GM23338 (cell line): Measurements from ENCODE around the gene NLRP9. TPM values are rescaled to one million over a fixed set of nuclear protein-coding genes. Genes with fewer than 3 reads are reported as not detected.
A peak's percentile ranks its signal among the peaks of the same experiment; 100 is the strongest.

ENCODE experiments used
- ATAC-seq: fragments of 200-7000 bp; cut with Tn5 transposase; 3 replicates; pipeline ENCODE4 v1.9.1; 2020
- DNase-seq: peaks from one replicate; pipeline ENCODE4 v3.0.0-alpha.2; 2015; ENCODE audit warnings: low spot score
- H2AFZ ChIP-seq: fragments of 200-600 bp; sonication (generic); 2 replicates; pipeline ENCODE4 v1.8.0; 2016; ENCODE audit warnings: antibody characterized with exemption, mild to moderate bottlenecking, moderate library complexity
- H3F3A ChIP-seq: fragments of 200-600 bp; sonication (generic); replicated peaks from 2 replicates; pipeline ENCODE4 v1.8.0; 2017; ENCODE audit warnings: antibody characterized with exemption, mixed run types, low read depth
- H3K27ac ChIP-seq: fragments of 200-600 bp; sonication (generic); 2 replicates; pipeline ENCODE4 v1.6.1; 2016; ENCODE audit warnings: low read depth
- H3K27me3 ChIP-seq: fragments of 200-600 bp; sonication (generic); 2 replicates; pipeline ENCODE4 v1.8.0; 2016; ENCODE audit warnings: mild to moderate bottlenecking, mixed run types, moderate library complexity; ENCODE audit not compliant: insufficient read depth
- H3K36me3 ChIP-seq: fragments of 200-600 bp; sonication (generic); 2 replicates; pipeline ENCODE4 v1.8.0; 2016; ENCODE audit warnings: mild to moderate bottlenecking; ENCODE audit not compliant: insufficient read depth
- H3K4me1 ChIP-seq: fragments of 200-600 bp; sonication (generic); 2 replicates; pipeline ENCODE4 v1.8.0; 2016; ENCODE audit warnings: mild to moderate bottlenecking, moderate library complexity; ENCODE audit not compliant: insufficient read depth
- H3K4me2 ChIP-seq: fragments of 200-600 bp; sonication (generic); 2 replicates; pipeline ENCODE4 v1.7.1; 2017; ENCODE audit warnings: mixed run types
- H3K4me3 ChIP-seq: fragments of 200-600 bp; sonication (generic); 2 replicates; pipeline ENCODE4 v1.6.1; 2016; ENCODE audit warnings: mixed run types
- H3K79me2 ChIP-seq: fragments of 200-600 bp; sonication (generic); replicated peaks from 2 replicates; pipeline ENCODE4 v1.8.0; 2017; ENCODE audit warnings: mild to moderate bottlenecking; ENCODE audit not compliant: insufficient read depth
- H3K9me2 ChIP-seq: fragments of 200-600 bp; sonication (generic); 2 replicates; pipeline ENCODE4 v1.8.0; 2017; ENCODE audit not compliant: insufficient read depth
- H4K20me1 ChIP-seq: fragments of 200-600 bp; sonication (generic); replicated peaks from 2 replicates; pipeline ENCODE4 v1.8.0; 2017; ENCODE audit warnings: mild to moderate bottlenecking; ENCODE audit not compliant: insufficient read depth
- H3K27ac Mint-ChIP-seq: 2 replicates; pipeline ENCODE4 v1.8.0; 2020; ENCODE audit warnings: inconsistent platforms, mild to moderate bottlenecking, moderate library complexity, mixed read lengths
- H3K27me3 Mint-ChIP-seq: 3 replicates; pipeline ENCODE4 v1.8.0; 2022; ENCODE audit warnings: low read depth, mild to moderate bottlenecking, moderate library complexity, mixed read lengths, inconsistent platforms; ENCODE audit not compliant: insufficient read depth, poor library complexity
- H3K36me3 Mint-ChIP-seq: 3 replicates; pipeline ENCODE4 v1.8.0; 2021; ENCODE audit warnings: low read depth, mild to moderate bottlenecking, inconsistent platforms, moderate library complexity, mixed read lengths
- H3K4me1 Mint-ChIP-seq: 3 replicates; pipeline ENCODE4 v1.8.0; 2020; ENCODE audit warnings: mild to moderate bottlenecking, inconsistent platforms, mixed read lengths
- H3K4me3 Mint-ChIP-seq: 3 replicates; pipeline ENCODE4 v1.8.0; 2021; ENCODE audit warnings: moderate library complexity, mild to moderate bottlenecking, inconsistent platforms, mixed read lengths
- H3K9me3 Mint-ChIP-seq: 3 replicates; pipeline ENCODE4 v1.8.0; 2020; ENCODE audit warnings: moderate library complexity, mild to moderate bottlenecking, inconsistent platforms, mixed read lengths
- CREB1 ChIP-seq: fragments of 250-450 bp; sonication (Bioruptor Pico); IDR thresholded peaks from 2 replicates; pipeline ENCODE4 v1.5.0; 2020; ENCODE audit warnings: low read depth, mild to moderate bottlenecking, moderate library complexity
- EZH2 ChIP-seq: fragments of 200-600 bp; sonication (generic); IDR thresholded peaks from one replicate; pipeline ENCODE4 v1.8.0; 2017; ENCODE audit warnings: antibody characterized with exemption, mild to moderate bottlenecking, low read depth; ENCODE audit not compliant: unreplicated experiment
- JUNB ChIP-seq: IDR thresholded peaks from one replicate; pipeline ENCODE4 v1.6.1; 2016; ENCODE audit warnings: antibody characterized with exemption; ENCODE audit not compliant: unreplicated experiment
- POLR2AphosphoS5 ChIP-seq: IDR thresholded peaks from 2 replicates; pipeline ENCODE4 v1.6.1; 2016; ENCODE audit warnings: antibody characterized with exemption, low read depth
- STAT1 ChIP-seq: IDR thresholded peaks from one replicate; pipeline ENCODE4 v1.6.1; 2016; ENCODE audit warnings: antibody characterized with exemption; ENCODE audit not compliant: unreplicated experiment
- ZNF114 ChIP-seq: fragments of 250-450 bp; sonication (Bioruptor Pico); IDR thresholded peaks from 2 replicates; pipeline ENCODE4 v1.5.0; 2020; ENCODE audit warnings: mild to moderate bottlenecking, moderate library complexity
- polyA plus RNA-seq: library from polyadenylated mRNA; unstranded; fragments of >200 nt; fragmentation: Nextera tagmentation; extraction: Ambion mirVana; gene quantifications from 2 replicates; pipeline ENCODE4 v1.2.1, GENCODE V29; 2016
- total RNA-seq: library from RNA; depleted of rRNA; stranded (reverse); fragments of >200 nt; shearing (Covaris generic); gene quantifications from 2 replicates; pipeline ENCODE4 v1.2.3, GENCODE V29; 2014
- TF ChIP-seq, protein P1 (sequence below), 2 experiments: fragments of 200-600 bp in 1 of 2; sonication (generic) in 1 of 2; conservative IDR thresholded peaks; 2 replicates each; pipeline versions ENCODE4 v1.5.1 to v1.6.1; 2016 to 2017; ENCODE audit warnings: antibody characterized with exemption in 2 of 2, low read depth in 2 of 2, mild to moderate bottlenecking in 2 of 2, moderate library complexity in 1 of 2
- TF ChIP-seq, protein P2 (sequence below): IDR thresholded peaks from one replicate; pipeline ENCODE4 v1.6.1; 2018; ENCODE audit warnings: antibody characterized with exemption; ENCODE audit not compliant: unreplicated experiment
- TF ChIP-seq, protein P3 (sequence below): IDR thresholded peaks from 2 replicates; pipeline ENCODE4 v1.6.1; 2016; ENCODE audit warnings: antibody characterized with exemption

NLRP9 gene
- total and polyA plus RNA-seq, 2 experiments from 2014 or later, result not detected

DNA sequence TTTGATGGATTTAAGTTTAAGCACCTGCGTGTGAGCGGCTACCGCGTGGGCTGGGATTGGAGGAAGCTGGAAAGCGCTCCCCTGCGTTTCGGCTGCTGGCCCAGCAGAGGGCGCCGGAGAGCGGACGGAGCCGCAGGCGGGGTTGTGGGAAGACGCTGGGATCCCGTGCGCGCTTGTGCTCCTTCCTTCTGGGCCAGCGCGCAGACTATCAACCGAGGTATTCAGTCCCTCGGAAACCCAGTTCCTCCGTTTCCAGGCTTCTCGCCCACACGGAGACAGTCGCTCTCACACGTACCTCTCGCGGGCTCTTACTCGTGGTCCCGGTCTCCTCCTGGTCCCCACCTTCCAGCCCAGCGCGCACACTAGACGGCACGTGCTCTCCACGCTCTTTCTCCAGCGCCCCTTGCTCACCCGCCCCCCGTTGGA, 34.4 kb downstream of the NLRP9 start:
- H3K36me3 Mint-ChIP-seq, result peaks cover 69% of the 10 kb centered on the region
- TF ChIP-seq, protein P1, sequence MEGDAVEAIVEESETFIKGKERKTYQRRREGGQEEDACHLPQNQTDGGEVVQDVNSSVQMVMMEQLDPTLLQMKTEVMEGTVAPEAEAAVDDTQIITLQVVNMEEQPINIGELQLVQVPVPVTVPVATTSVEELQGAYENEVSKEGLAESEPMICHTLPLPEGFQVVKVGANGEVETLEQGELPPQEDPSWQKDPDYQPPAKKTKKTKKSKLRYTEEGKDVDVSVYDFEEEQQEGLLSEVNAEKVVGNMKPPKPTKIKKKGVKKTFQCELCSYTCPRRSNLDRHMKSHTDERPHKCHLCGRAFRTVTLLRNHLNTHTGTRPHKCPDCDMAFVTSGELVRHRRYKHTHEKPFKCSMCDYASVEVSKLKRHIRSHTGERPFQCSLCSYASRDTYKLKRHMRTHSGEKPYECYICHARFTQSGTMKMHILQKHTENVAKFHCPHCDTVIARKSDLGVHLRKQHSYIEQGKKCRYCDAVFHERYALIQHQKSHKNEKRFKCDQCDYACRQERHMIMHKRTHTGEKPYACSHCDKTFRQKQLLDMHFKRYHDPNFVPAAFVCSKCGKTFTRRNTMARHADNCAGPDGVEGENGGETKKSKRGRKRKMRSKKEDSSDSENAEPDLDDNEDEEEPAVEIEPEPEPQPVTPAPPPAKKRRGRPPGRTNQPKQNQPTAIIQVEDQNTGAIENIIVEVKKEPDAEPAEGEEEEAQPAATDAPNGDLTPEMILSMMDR (conservative IDR thresholded peaks at IDR 0.05; ENCODE audit: low read depth in 2 of 2), result peak; percentile 76 to 81
- no peak for TF ChIP-seq JUNB

DNA sequence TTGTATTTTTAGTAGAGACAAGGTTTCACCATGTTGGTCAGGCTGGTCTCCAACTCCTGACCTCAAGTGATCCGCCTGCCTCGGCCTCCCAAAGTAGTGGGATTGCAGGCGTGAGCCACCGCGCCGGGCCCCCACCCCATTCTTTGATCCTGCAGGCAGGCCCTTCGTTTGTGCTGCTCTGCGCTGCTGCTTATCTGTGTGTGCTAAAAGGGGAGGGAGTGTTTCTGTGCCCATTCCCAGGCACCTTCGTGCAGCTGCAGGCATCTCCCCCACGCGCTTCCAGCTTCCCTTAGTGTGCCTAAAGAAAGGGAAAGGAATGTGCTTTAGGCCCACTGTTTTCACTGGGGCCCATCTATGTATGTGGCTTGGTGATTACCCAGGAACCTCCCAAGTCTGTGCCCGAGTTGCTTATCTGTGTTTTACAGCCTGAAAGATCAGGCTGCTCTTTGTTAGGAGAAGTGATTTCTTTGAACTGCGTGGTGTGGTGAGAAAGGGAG, 36.0 kb downstream of the NLRP9 start:
- no peak overlapping the region for H3K4me3 ChIP-seq
- no peaks in the 10 kb centered on the region for H3K27me3 ChIP-seq
- peak; percentile 22 for DNase-seq
- H2AFZ ChIP-seq, result no peak overlapping the region
- no peaks in the 10 kb centered on the region for H3K36me3 ChIP-seq
- Mint-ChIP-seq H3K27ac (no peak overlapping the region), H3K4me3 (no peak overlapping the region), H3K4me1 (no peaks in the 10 kb centered on the region; the same call in 2 of the 3 replicates), H3K36me3 (peaks cover 72% of the 10 kb centered on the region), H3K27me3 (peaks cover 18% of the 10 kb centered on the region), H3K9me3 (peaks cover 53% of the 10 kb centered on the region)
- no peak overlapping the region for H3K27ac ChIP-seq
- H4K20me1 ChIP-seq, result no peaks in the 10 kb centered on the region; the same call in 1 of the 2 replicates
- no peak for ATAC-seq
- H3K79me2 ChIP-seq, result no peaks in the 10 kb centered on the region
- peaks cover 6% of the 10 kb centered on the region; the same call in 1 of the 2 replicates for H3K4me1 ChIP-seq
- H3K9me2 ChIP-seq, result no peaks in the 10 kb centered on the region
- H3F3A ChIP-seq, result no peaks in the 10 kb centered on the region; the same call in 1 of the 2 replicates
- no peak overlapping the region for H3K4me2 ChIP-seq
- no peak for TF ChIP-seq CREB1
- TF ChIP-seq, protein P2, sequence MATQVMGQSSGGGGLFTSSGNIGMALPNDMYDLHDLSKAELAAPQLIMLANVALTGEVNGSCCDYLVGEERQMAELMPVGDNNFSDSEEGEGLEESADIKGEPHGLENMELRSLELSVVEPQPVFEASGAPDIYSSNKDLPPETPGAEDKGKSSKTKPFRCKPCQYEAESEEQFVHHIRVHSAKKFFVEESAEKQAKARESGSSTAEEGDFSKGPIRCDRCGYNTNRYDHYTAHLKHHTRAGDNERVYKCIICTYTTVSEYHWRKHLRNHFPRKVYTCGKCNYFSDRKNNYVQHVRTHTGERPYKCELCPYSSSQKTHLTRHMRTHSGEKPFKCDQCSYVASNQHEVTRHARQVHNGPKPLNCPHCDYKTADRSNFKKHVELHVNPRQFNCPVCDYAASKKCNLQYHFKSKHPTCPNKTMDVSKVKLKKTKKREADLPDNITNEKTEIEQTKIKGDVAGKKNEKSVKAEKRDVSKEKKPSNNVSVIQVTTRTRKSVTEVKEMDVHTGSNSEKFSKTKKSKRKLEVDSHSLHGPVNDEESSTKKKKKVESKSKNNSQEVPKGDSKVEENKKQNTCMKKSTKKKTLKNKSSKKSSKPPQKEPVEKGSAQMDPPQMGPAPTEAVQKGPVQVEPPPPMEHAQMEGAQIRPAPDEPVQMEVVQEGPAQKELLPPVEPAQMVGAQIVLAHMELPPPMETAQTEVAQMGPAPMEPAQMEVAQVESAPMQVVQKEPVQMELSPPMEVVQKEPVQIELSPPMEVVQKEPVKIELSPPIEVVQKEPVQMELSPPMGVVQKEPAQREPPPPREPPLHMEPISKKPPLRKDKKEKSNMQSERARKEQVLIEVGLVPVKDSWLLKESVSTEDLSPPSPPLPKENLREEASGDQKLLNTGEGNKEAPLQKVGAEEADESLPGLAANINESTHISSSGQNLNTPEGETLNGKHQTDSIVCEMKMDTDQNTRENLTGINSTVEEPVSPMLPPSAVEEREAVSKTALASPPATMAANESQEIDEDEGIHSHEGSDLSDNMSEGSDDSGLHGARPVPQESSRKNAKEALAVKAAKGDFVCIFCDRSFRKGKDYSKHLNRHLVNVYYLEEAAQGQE, result no peak
- no peak for TF ChIP-seq JUNB
- TF ChIP-seq POLR2AphosphoS5, result no peak
- TF ChIP-seq, protein P3, sequence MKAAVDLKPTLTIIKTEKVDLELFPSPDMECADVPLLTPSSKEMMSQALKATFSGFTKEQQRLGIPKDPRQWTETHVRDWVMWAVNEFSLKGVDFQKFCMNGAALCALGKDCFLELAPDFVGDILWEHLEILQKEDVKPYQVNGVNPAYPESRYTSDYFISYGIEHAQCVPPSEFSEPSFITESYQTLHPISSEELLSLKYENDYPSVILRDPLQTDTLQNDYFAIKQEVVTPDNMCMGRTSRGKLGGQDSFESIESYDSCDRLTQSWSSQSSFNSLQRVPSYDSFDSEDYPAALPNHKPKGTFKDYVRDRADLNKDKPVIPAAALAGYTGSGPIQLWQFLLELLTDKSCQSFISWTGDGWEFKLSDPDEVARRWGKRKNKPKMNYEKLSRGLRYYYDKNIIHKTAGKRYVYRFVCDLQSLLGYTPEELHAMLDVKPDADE, result no peak
- no peak for TF ChIP-seq EZH2
- no peak for TF ChIP-seq STAT1
- TF ChIP-seq ZNF114, result no peak

More for the DNA sequence above, 34.4 kb downstream of the NLRP9 start:
- H3K27ac Mint-ChIP-seq, result no peak overlapping the region
- Histone ChIP-seq H4K20me1 (no peaks in the 10 kb centered on the region; the same call in 1 of the 2 replicates), H3K4me1 (peaks cover 6% of the 10 kb centered on the region; the same call in 1 of the 2 replicates), H3K79me2 (no peaks in the 10 kb centered on the region), H3K36me3 (no peaks in the 10 kb centered on the region), H3K27me3 (no peaks in the 10 kb centered on the region; the same call in 1 of the 2 replicates), H2AFZ (no peak overlapping the region), H3K27ac (no peak overlapping the region), H3K4me2 (peak overlapping the region; percentile 38; the same call in 1 of the 2 replicates), H3K4me3 (no peak overlapping the region), H3K9me2 (no peaks in the 10 kb centered on the region), H3F3A (no peaks in the 10 kb centered on the region; the same call in 1 of the 2 replicates)
- peaks cover 18% of the 10 kb centered on the region for H3K27me3 Mint-ChIP-seq
- peaks cover 69% of the 10 kb centered on the region for H3K9me3 Mint-ChIP-seq
- H3K4me1 Mint-ChIP-seq, result no peaks in the 10 kb centered on the region; the same call in 2 of the 3 replicates
- H3K4me3 Mint-ChIP-seq, result no peak overlapping the region
- DNase-seq (peak; percentile 86), ATAC-seq (peak; percentile 88)
